Spleen (tissue), 7 donors: ENCODE measurements around the gene MOSPD3.

Experiments
- POLR2A ChIP-seq, 3 donors: fragments of 450-650 bp; IDR thresholded peaks; one replicate each; pipeline ENCODE4 v1.5.1; 2017; ENCODE audit warnings: antibody characterized with exemption in 3 of 3, mild to moderate bottlenecking in 1 of 3
- POLR2AphosphoS5 ChIP-seq, 3 donors: sonication (generic); formaldehyde crosslinking; IDR thresholded peaks; one replicate each; pipeline ENCODE4 v1.5.1; 2017; ENCODE audit warnings: antibody characterized with exemption in 3 of 3
- TF ChIP-seq, protein P1 (sequence below), 11 experiments: fragments of 200-600 bp in 7 of 11; fragments of 450-650 bp in 4 of 11; sonication (generic) in 4 of 11; IDR thresholded peaks in 8 of 11; conservative IDR thresholded peaks in 3 of 11; 1 replicate in 7 of 11; 2 replicates in 4 of 11; pipeline versions ENCODE4 v1.4.0 to v1.8.0; 2016 to 2021; ENCODE audit warnings: antibody characterized with exemption in 11 of 11, inconsistent platforms in 4 of 11, mild to moderate bottlenecking in 1 of 11
- donor health status: DM: no; HTN: no; CAD: no; lungs with moderate emphysema.
- donor health status: DM: no; HTN: no; CAD: no.
- donor health status: DM: no; HTN: no; CAD: no.

DNA sequence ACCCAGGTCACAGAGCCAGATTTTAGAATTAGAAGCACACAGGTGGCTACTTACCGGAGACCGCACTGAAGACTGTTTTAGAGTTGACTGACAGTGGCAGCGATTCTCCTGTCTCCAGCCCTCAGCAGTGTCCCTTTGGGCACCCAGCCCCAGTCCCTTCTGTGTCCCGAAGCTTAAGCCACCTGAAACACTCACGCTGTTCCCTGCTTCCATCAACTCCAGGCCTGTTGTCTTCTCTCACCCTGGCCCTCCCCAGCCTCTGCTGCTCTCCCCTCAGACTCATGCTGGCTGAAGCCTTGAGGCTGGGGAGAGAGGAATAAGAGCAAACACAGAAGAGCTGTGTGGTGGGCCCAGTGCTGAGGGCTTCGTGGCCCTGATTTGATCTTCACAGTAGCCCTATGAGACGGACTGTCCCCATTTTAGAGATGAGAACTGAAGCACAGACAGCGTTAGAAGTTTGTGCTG lies 49.2 kb upstream of the MOSPD3 start:
- TF ChIP-seq, protein P1, sequence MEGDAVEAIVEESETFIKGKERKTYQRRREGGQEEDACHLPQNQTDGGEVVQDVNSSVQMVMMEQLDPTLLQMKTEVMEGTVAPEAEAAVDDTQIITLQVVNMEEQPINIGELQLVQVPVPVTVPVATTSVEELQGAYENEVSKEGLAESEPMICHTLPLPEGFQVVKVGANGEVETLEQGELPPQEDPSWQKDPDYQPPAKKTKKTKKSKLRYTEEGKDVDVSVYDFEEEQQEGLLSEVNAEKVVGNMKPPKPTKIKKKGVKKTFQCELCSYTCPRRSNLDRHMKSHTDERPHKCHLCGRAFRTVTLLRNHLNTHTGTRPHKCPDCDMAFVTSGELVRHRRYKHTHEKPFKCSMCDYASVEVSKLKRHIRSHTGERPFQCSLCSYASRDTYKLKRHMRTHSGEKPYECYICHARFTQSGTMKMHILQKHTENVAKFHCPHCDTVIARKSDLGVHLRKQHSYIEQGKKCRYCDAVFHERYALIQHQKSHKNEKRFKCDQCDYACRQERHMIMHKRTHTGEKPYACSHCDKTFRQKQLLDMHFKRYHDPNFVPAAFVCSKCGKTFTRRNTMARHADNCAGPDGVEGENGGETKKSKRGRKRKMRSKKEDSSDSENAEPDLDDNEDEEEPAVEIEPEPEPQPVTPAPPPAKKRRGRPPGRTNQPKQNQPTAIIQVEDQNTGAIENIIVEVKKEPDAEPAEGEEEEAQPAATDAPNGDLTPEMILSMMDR (IDR thresholded peaks at IDR 0.05 in 8 of 11, conservative IDR thresholded peaks at IDR 0.05 in 3 of 11) = no peak
- TF ChIP-seq POLR2AphosphoS5 (IDR thresholded peaks at IDR 0.05) (no peak), POLR2A (IDR thresholded peaks at IDR 0.05) (no peak)
